ENCODE measurements around the gene C9orf153.
A peak's percentile ranks its signal among the peaks of the same experiment; 100 is the strongest.

Gene C9orf153

DNA sequence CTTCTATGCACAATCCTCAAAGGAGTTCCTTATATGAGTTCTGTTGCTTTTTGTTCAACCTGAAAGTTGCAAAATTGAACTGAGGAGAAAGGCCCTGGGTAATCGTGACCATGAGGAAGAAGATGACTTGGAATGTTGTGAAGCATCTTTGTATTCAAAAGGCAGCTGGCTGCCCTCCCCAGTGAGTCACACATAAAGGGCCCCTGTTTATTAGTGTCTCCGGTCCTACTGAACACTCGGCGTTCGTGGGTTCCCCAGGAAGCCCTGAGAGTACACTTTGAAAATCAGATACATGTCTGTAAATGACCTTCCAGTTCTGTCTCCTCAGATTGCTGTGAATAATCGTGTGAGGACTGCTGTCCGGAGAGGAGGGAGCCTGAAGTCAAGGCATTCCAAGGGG is 73.6 kb downstream of the C9orf153 start:
- DNase-seq, result no peak

DNA sequence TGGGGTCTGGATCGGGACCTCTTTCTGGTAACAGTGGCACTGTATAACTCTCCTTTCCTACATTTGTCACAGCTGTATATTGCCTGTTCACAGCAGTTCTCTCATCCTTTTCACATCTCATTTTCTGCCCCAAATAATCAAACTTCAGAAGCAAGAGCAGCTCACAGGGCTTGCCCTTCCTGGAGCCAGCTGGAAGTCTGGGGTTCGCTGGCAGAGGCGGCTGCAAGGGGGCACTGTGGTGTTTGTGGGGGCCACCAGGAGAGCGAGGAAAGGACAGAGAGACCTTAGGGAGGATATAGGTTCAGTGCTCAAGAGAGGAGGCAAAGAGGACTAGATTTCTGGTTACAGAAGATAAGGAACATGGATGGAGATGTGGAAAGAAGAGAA is 75.3 kb downstream of the C9orf153 start:
- no peak for DNase-seq

DNA sequence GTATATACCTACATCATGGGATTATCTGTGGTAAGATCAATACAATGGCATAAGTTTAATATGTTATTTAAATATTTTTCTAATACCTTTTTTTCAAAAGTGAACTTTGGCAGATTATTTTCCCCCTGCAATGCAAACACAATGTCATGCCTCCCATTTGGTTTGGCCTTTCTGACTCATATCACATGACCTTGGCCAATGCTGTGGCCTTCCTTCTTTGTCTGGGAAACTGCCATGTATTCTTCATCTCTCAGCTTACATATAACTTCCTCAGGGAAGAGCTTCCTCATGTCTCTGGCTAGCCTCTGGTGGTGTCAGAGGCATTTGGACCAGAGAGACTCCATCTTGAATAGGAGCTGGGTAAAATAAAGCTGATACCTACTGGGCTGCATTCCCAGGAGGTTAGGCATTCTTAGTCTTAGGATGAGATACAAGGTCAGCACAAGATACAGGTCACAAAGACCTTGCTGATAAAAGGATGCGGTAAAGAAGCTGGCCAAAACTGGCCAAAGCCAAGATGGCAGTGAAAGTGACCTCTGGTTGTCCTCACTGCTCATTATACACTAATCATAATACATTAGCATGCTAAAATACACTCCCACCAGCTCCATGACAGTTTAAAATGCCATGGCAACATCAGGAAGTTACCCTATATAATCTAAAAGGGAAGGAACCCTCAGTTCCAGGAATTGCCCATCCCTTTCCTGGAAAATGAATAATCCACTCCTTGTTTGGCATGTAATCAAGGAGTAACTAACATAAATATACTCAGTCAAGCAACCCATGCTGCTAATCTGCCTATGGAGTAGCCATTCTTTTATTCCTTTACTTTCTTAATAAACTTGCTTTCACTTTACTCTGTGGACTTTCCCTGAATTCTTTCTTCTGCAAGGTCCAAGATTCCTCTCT is 76.0 kb downstream of the C9orf153 start:
- DNase-seq, result no peak

DNA sequence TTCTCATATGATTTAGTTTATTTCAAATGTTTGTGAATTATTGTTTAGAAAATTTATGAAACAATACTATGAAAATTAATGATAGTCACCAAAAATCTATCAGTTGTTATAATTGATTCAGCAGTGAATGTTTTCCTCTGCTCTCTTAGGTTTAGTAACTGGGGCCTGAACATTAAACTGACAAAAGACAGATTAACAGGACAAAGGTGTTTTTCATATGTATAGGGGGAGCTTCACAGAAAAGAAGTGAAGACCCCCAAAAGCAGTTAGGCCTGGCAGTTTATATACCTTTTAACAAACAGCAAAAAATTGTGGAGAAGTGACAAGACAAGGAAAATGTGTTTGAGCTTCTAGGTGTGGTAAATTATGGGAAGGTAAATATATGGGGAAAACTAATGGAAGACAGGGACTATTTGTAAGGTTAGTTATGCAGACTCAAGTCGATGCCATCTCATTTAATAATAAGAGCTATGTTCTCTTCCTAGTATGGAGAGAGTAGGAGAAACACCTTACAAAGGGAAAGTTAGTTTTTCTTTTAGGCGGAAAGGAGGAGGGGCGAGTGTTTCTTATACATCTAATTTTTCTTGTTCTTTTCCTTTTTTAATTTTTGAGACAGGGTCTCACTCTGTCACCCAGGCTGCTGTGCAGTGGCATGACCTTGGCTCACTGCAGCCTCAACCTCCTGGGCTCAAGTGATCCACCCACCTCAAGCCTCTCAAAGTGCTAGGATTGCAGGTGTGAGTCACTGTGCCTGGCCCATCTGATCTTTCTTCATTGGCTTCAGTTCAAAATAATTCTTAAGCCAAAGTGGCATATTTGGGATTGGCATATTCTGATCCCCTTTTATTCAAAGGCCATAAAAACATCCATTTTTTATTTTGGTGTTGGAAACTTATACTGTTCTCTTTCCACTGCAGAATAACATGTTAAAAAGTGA is 77.8 kb downstream of the C9orf153 start:
- DNase-seq, result no peak

DNA sequence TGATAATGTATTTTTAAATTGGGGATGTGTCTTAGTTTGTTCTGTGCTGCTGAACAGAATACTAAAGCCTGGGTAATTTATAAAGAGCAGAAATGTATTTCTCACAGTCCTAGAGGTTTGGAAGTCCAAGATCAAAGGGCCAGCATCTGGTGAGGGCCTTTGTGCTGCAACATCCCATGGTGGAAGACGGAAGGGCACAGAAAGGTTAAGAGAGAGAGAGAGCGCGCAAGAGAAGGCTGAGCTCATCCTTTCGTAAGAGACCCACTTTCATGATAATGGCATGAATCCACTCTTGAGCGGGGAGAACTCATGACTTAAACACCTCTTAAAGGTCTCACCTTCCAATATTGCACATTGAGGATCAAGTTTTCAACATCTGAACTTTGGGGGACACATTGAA is 81.0 kb downstream of the C9orf153 start:
- peak; percentile 19 for DNase-seq

DNA sequence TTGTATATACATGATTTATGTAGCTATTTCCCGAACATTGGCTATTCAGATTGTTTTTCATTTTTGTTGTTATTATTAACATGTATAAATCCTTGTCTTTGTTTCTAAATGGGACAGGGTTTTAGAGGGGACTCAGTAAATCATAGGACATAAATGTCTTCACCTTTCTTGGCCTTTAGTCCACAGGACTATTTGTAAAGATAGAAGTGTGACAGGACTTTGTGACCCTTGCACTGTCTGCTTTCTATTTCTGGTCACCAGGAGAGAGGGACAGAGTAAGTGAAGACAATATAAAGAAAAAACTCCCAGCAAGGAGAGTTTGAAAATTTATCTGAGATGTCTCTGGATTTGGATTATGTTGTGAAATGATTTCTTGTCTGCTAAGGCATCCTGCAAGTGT is 81.5 kb downstream of the C9orf153 start:
- no peak for DNase-seq

DNA sequence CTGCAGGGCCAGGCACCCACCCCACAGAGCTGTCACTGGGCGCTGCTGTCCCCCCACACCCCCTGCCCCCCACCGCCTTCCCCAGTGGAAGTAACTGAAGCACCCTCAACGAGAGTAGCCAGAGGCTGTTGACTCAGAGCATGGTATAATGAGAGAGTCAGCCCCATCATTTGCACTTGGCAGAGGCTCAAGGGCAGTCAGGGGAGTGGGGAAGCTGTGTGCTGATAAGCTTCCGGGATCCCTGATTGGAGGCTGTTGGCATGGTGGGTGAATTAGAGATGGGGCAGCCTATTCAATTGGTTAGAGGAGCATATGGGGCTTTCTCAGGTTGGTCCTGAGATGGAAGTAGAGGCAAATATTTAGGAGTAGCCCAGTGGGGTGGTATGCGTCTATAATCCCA is 83.0 kb downstream of the C9orf153 start:
- no peak for DNase-seq

DNA sequence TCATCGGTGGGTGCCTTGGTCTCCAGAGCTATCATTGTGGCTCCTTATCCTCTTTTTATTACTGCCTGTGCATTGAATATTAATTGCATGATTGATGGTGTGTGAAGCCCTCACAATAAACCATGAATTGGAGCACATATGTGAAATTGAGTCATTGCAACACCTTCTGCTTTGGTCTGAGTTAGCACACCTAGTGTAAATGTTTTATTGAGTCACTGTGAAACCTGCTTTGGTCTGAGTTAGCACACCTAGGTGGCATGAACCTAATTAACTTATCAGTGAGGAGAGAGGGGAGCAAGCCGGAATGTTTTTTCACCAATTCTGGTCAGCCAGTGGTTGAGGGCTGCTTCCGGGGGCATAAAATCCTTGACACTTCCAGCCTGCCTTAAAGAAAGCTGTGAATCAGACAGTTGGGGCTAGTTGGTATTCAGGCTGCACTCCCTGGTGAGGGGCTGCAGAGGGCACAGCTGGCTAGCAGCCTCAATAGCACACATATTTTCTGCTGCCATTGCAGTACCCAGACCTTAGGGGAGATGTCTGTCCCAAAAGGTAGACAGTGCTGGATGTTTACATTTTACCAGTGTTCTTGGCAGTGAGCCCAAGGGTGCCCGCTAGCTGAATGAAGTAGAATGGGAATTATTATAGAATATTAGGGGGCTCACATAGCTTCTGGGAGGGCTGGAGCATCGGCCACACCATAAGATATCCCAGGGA is 83.6 kb downstream of the C9orf153 start:
- no peak for DNase-seq

DNA sequence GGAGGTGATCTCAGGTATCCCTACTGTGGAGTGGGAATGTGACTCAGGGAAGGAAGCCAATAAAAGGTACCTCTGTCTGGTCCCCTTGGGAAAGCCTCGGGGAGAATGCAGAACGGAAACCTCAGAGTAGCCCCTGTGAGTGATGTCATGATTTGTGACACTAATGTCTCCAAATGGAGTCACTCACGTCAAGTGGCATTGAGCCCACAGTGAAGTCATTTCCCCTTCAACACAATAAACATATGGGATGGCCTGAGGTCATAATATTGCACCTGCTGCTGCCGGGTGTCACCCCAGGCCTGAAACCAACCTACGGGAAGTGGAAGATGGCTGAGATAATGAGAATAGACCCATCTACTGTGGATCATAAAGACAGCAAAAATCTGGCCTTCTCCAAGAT is 84.2 kb downstream of the C9orf153 start:
- peak; percentile 28 for DNase-seq
